ENCODE results near the gene KDF1. TPM values are rescaled to one million over a fixed set of nuclear protein-coding genes. Genes with fewer than 3 reads are reported as not detected.

KDF1 gene
- total and polyA plus RNA-seq, 2 of the 13 experiments (the other 11 are each of a cell fraction or from before 2014, with no cell fraction given): 1.9 to 4.9 TPM

- TF ChIP-seq SATB2 (CRISPR knock-in tag; IDR thresholded peaks at IDR 0.05) (no peak), PTBP1 (IDR thresholded peaks at IDR 0.05; ENCODE audit: low read depth, low read length, poor library complexity, severe bottlenecking) (peak; percentile 43), ZNF652 (CRISPR knock-in tag; IDR thresholded peaks at IDR 0.05; ENCODE audit: borderline replicate concordance, low read depth) (no peak), ZNF784 (CRISPR knock-in tag; IDR thresholded peaks at IDR 0.05; ENCODE audit: borderline replicate concordance) (0 out of 2 replicates have a peak, but pooled peaks have one; percentile 38), KLF16 (CRISPR knock-in tag; IDR thresholded peaks at IDR 0.05) (0 out of 4 replicates have a peak, but pooled peaks of 1 of the 2 experiments have one; percentile 23), ZNF282 (IDR thresholded peaks at IDR 0.05; ENCODE audit: partially characterized antibody) (no peak), ZNF550 (CRISPR knock-in tag; IDR thresholded peaks at IDR 0.05; ENCODE audit: borderline replicate concordance) (no peak), CBFB (CRISPR knock-in tag; IDR thresholded peaks at IDR 0.05) (peak; percentile 47; the same call in 1 of the 2 replicates), SALL1 (CRISPR knock-in tag; IDR thresholded peaks at IDR 0.05) (peak; percentile 80), PAWR (CRISPR knock-in tag; IDR thresholded peaks at IDR 0.05; ENCODE audit: borderline replicate concordance) (no peak), ZNF446 (CRISPR knock-in tag; IDR thresholded peaks at IDR 0.05) (no peak), FOXP1 (IDR thresholded peaks at IDR 0.05) (no peak), FOXP1 (CRISPR knock-in tag; IDR thresholded peaks at IDR 0.05) (peak; percentile 44), KDM5B (CRISPR knock-in tag; IDR thresholded peaks at IDR 0.05; ENCODE audit: borderline replicate concordance) (no peak; the same call in 1 of the 2 replicates), SOX6 (IDR thresholded peaks at IDR 0.05) (no peak), SOX6 (CRISPR knock-in tag; IDR thresholded peaks at IDR 0.05) (peak; percentile 75), TCF12 (IDR thresholded peaks at IDR 0.05) (no peak), TCF12 (CRISPR knock-in tag; IDR thresholded peaks at IDR 0.05) (no peak), EEA1 (CRISPR knock-in tag; IDR thresholded peaks at IDR 0.05; ENCODE audit: borderline replicate concordance) (no peak), IRF1 (CRISPR knock-in tag; IDR thresholded peaks at IDR 0.05; ENCODE audit: low read depth) (no peak), MAFK (conservative IDR thresholded peaks at IDR 0.05 in 1 of 2, IDR thresholded peaks at IDR 0.05 in 1 of 2; ENCODE audit: low read length in 2 of 2) (no peak), ZNF773 (CRISPR knock-in tag; IDR thresholded peaks at IDR 0.05; ENCODE audit: borderline replicate concordance) (no peak), ELF3 (CRISPR knock-in tag; IDR thresholded peaks at IDR 0.05) (peak; percentile 76), ZNF34 (CRISPR knock-in tag; IDR thresholded peaks at IDR 0.05; ENCODE audit: borderline replicate concordance) (no peak), ZSCAN5A (CRISPR knock-in tag; IDR thresholded peaks at IDR 0.05; ENCODE audit: borderline replicate concordance) (no peak), POLR2A (IDR thresholded peaks at IDR 0.05; ENCODE audit: insufficient read depth in 1 of 2, low read depth in 2 of 2, low read length in 2 of 2) (peak in 1 of 2 experiments; percentile 44; a peak in 1 of 4 replicates), PRDM4 (CRISPR knock-in tag; IDR thresholded peaks at IDR 0.05; ENCODE audit: borderline replicate concordance) (no peak)
Observed at GRCh38 chr1:26915204-26915842, 44.9 kb downstream of the KDF1 start (continued).
